Suprapubic skin (tissue), 4 donors: Measurements from ENCODE around the gene CACNA1H. TPM values are rescaled to one million over a fixed set of nuclear protein-coding genes. Genes with fewer than 3 reads are reported as not detected.

Experiments
- DNase-seq, 2 donors: peaks; one replicate each; pipeline ENCODE4 v3.0.0-alpha.2; 2019; ENCODE audit warnings: low spot score in 2 of 2
- H3K27ac ChIP-seq: fragments of 200-600 bp; sonication (generic); one replicate; pipeline ENCODE4 v1.5.1; 2019
- H3K27me3 ChIP-seq: fragments of 200-600 bp; sonication (generic); one replicate; pipeline ENCODE4 v1.5.1; 2019
- H3K36me3 ChIP-seq: fragments of 200-600 bp; sonication (generic); one replicate; pipeline ENCODE4 v1.5.1; 2019
- H3K4me1 ChIP-seq: fragments of 200-600 bp; sonication (generic); one replicate; pipeline ENCODE4 v1.5.1; 2019
- H3K4me3 ChIP-seq: fragments of 200-600 bp; sonication (generic); one replicate; pipeline ENCODE4 v1.5.1; 2019; ENCODE audit warnings: mild to moderate bottlenecking
- H3K9me3 ChIP-seq: fragments of 200-600 bp; sonication (generic); one replicate; pipeline ENCODE4 v1.5.1; 2019
- EP300 ChIP-seq: sonication (generic); formaldehyde crosslinking; IDR thresholded peaks from one replicate; pipeline ENCODE4 v1.6.1; 2017; ENCODE audit warnings: antibody characterized with exemption
- POLR2A ChIP-seq, 2 donors: fragments of 450-650 bp; IDR thresholded peaks; one replicate each; pipeline ENCODE4 v1.6.1; 2017; ENCODE audit warnings: antibody characterized with exemption in 2 of 2, mild to moderate bottlenecking in 2 of 2, moderate library complexity in 2 of 2
- POLR2AphosphoS5 ChIP-seq, 3 donors: sonication (generic); formaldehyde crosslinking; IDR thresholded peaks; one replicate each; pipeline ENCODE4 v1.6.1; 2017; ENCODE audit warnings: antibody characterized with exemption in 3 of 3
- WGBS: methylation state at CpG from one replicate; pipeline ENCODE4 v1.1.5; 2018; 5-methylcytosine and 5-hydroxymethylcytosine counted together
- total RNA-seq, 4 donors: library from RNA; depleted of rRNA; stranded (reverse); fragments of >200 nt; gene quantifications; one replicate each; pipeline ENCODE4 v1.1.0, GENCODE V29; 2016
- TF ChIP-seq, protein P1 (sequence below), 2 donors: fragments of 200-600 bp in 1 of 2; fragments of 450-650 bp in 1 of 2; sonication (generic) in 1 of 2; IDR thresholded peaks; one replicate each; pipeline ENCODE4 v1.5.1; 2016 to 2019; ENCODE audit warnings: antibody characterized with exemption in 2 of 2, mild to moderate bottlenecking in 1 of 2, moderate library complexity in 1 of 2

CACNA1H gene
- total RNA-seq, 4 donors from 2014 or later: 19.4 to 167 (median 38.4) TPM

DNA sequence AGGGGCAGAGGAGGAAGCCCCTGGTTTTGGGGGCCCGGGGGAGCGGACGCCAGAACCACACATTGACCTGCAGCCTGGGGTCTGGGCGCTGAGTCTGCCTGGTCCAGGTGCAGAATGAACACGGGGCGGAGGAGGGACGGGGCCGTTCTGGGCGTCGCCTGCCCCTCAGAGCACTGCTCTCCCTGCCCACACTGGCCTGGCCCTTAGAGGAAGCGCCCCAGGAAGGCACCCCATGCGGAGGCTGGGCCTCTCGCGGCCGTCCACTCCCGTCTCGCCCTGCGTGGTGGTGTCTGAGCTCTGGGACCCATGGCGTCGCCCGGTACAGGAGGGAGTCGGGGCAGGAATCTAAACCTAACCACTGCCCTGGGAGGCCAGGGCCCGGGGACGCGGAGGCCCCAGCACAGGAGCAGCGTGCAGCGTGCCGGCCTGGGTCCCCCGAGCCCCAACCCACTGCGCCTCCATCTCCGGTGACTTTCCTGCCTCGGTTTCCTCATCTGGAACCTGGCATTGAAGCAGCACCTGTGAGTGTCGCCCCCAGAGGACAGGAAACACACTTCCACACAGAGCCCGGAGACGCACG lies 107.3 kb downstream of the CACNA1H start:
- no peak for TF ChIP-seq POLR2AphosphoS5 (IDR thresholded peaks at IDR 0.05)
- TF ChIP-seq EP300: no peak
- TF ChIP-seq POLR2A (IDR thresholded peaks at IDR 0.05): no peak
- TF ChIP-seq, protein P1, sequence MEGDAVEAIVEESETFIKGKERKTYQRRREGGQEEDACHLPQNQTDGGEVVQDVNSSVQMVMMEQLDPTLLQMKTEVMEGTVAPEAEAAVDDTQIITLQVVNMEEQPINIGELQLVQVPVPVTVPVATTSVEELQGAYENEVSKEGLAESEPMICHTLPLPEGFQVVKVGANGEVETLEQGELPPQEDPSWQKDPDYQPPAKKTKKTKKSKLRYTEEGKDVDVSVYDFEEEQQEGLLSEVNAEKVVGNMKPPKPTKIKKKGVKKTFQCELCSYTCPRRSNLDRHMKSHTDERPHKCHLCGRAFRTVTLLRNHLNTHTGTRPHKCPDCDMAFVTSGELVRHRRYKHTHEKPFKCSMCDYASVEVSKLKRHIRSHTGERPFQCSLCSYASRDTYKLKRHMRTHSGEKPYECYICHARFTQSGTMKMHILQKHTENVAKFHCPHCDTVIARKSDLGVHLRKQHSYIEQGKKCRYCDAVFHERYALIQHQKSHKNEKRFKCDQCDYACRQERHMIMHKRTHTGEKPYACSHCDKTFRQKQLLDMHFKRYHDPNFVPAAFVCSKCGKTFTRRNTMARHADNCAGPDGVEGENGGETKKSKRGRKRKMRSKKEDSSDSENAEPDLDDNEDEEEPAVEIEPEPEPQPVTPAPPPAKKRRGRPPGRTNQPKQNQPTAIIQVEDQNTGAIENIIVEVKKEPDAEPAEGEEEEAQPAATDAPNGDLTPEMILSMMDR (IDR thresholded peaks at IDR 0.05): no peak
- 90% methylated on average over 2 of the region's 36 CpGs for WGBS

DNA sequence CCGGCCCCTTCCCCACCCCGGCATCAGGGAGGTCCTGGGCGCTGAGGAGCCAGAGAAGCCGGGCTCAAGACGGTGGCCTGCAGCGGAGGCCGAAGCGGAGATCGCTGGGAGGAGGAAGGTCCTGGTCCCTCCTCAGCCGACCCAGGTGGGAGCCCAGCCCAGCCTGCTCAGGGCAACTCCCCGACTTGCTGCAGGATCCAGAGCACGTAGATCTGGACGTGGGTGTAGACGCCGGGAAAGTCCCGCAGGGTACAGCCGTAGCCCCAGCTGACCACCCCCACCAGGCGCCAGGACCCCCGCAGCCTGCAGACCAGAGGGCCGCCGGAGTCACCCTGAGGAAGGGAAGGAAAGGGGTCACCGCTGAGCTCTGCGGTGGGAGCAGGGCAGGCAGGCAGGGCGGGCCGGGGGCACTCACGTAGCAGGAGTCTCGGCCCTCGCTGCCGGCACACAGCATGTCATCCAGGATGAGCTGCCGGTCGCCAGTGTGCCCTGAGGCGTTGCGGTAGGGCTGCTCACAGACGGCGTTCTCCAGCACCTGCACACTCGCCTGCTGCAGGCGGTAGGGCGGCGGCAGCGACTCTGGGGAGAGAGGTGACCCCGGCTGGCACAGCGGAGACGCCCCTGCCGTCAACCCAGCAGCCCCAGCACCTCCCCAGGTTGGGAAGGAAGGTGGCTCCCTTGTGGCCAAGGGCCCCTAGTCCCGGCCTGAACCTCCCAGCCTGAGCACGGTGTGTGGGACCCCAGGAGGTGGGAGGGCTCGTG lies 108.4 kb downstream of the CACNA1H start:
- TF ChIP-seq POLR2A (IDR thresholded peaks at IDR 0.05) (no peak), POLR2AphosphoS5 (IDR thresholded peaks at IDR 0.05) (no peak), EP300 (no peak)
- TF ChIP-seq, protein P1 (IDR thresholded peaks at IDR 0.05): no peak
- DNase-seq: peak in 1 of 2 donors; percentile 54
- H3K4me3 ChIP-seq: no peak overlapping the region
- 15% methylated on average over 9 of the region's 47 CpGs for WGBS
- no peak overlapping the region for H3K27ac ChIP-seq
- H3K36me3 ChIP-seq: no peaks in the 10 kb centered on the region
- peaks cover 8% of the 10 kb centered on the region for H3K4me1 ChIP-seq
- H3K9me3 ChIP-seq: no peaks in the 10 kb centered on the region
- peaks cover 78% of the 10 kb centered on the region for H3K27me3 ChIP-seq

More for the DNA sequence above, 107.3 kb downstream of the CACNA1H start:
- no peaks in the 10 kb centered on the region for H3K9me3 ChIP-seq
- DNase-seq: peak in 1 of 2 donors; percentile 56
- no peak overlapping the region for H3K27ac ChIP-seq
- H3K4me1 ChIP-seq: peaks cover 8% of the 10 kb centered on the region
- peaks cover 84% of the 10 kb centered on the region for H3K27me3 ChIP-seq
- H3K36me3 ChIP-seq: no peaks in the 10 kb centered on the region
- no peak overlapping the region for H3K4me3 ChIP-seq

DNA sequence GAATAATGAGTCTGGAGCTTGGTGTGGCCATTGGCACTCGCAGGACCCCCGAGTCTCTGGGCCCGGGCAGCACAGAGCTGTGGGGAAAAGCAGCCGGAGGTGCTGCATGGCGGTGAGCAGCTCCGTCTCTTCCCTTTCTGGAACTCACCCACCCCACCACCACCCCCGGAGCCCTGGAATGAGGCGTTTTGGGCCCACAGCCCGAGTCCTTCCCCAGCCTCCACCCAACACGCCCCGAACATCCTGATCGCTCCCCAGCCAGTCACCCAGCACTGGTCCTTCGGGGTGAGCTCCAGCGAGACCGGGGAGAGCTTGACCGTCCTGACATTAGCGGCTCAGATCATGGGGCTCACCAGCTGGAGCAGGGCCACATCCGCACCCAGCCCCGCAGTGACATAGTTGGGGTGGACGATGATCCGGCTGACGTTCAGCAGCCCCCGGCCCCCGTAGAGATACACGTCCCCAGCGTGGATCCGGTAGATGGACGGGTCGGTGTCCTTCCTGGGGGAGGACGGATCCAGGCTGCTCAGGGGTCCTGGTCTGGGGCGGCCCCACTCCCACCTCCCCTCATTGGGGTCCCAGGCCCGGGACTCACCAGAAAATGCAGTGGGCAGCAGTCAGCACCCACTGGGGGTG lies 109.4 kb downstream of the CACNA1H start:
- no peaks in the 10 kb centered on the region for H3K9me3 ChIP-seq
- no peak overlapping the region for H3K4me3 ChIP-seq
- peak in 1 of 2 donors; percentile 49 for DNase-seq
- no peaks in the 10 kb centered on the region for H3K36me3 ChIP-seq
- H3K27ac ChIP-seq: no peak overlapping the region
- TF ChIP-seq, protein P1 (IDR thresholded peaks at IDR 0.05): no peak
- TF ChIP-seq EP300 (no peak), POLR2A (IDR thresholded peaks at IDR 0.05) (no peak), POLR2AphosphoS5 (IDR thresholded peaks at IDR 0.05) (no peak)
- 70% methylated on average over 23 of the region's 32 CpGs for WGBS
- peaks cover 76% of the 10 kb centered on the region for H3K27me3 ChIP-seq
- peaks cover 8% of the 10 kb centered on the region for H3K4me1 ChIP-seq

DNA sequence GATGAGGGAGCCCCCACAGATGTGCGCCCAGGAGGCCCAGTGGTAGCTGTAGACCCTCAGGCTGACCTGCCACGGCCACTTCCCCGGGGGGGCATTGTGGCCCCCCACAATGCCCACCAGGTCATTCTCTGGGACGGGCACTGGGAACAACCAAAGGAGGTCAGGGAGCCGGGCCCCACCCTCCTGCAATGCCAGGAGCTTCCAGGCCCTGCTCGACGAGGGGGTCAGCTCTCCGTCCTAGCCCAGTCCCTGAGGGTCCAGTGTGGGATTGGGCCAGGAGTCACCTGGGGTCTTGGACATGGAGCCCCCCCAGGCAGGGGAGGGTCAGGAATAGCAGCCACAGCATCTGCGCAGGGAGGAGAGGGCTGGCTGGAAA lies 109.9 kb downstream of the CACNA1H start:
- DNase-seq: peak in 1 of 2 donors; percentile 43
- Histone ChIP-seq H3K27ac (no peak overlapping the region), H3K36me3 (no peaks in the 10 kb centered on the region), H3K9me3 (no peaks in the 10 kb centered on the region), H3K4me3 (no peak overlapping the region), H3K27me3 (peaks cover 71% of the 10 kb centered on the region), H3K4me1 (peaks cover 8% of the 10 kb centered on the region)
- 92% methylated on average over 9 of the region's 9 CpGs for WGBS
- TF ChIP-seq POLR2AphosphoS5 (IDR thresholded peaks at IDR 0.05): no peak
- no peak for TF ChIP-seq POLR2A (IDR thresholded peaks at IDR 0.05)
- TF ChIP-seq EP300: no peak
- TF ChIP-seq, protein P1 (IDR thresholded peaks at IDR 0.05): no peak
